A673 (cell line): ENCODE measurements around the gene MYLIP. TPM values are rescaled to one million over a fixed set of nuclear protein-coding genes. Genes with fewer than 3 reads are reported as not detected.

Experiments used
- BruUV-seq: library from RNA; stranded (reverse); fragments of 400-500 nt; replicated peaks from 2 replicates; lab custom pipeline; 2021; lab: Mats Ljungman, UMichigan
- CTCF ChIA-PET: fragments of 300-600 bp; sonication (Branson Sonifier 250); formaldehyde crosslinking; loops from one replicate; lab custom pipeline; 2022; ENCODE audit warnings: antibody characterized with exemption; lab: Charles Lee
- POLR2A ChIA-PET: fragments of 300-600 bp; sonication (Branson Sonifier 250); formaldehyde crosslinking; loops from one replicate; lab custom pipeline; 2022; ENCODE audit warnings: antibody characterized with exemption; ENCODE audit not compliant: low non-redundant PET; lab: Charles Lee
- DNase-seq: peaks from one replicate; pipeline ENCODE4 v3.0.0-alpha.2; 2015; ENCODE audit warnings: low spot score
- H3K27ac ChIP-seq: fragments of 200-600 bp; sonication (generic); 2 replicates; pipeline ENCODE4 v1.5.1; 2016; ENCODE audit warnings: mixed run types, low read depth, mild to moderate bottlenecking, mixed read lengths, antibody characterized with exemption, low read length; ENCODE audit not compliant: poor library complexity, severe bottlenecking
- H3K27me3 ChIP-seq: fragments of 200-600 bp; sonication (generic); replicated peaks from 2 replicates; pipeline ENCODE4 v1.6.1; 2017; ENCODE audit warnings: mixed run types, low read depth, mild to moderate bottlenecking, mixed read lengths, antibody characterized with exemption, low read length; ENCODE audit not compliant: insufficient read depth, poor library complexity
- H3K36me3 ChIP-seq: fragments of 200-600 bp; sonication (generic); 2 replicates; pipeline ENCODE4 v1.6.1; 2016; ENCODE audit warnings: mixed run types, mild to moderate bottlenecking, mixed read lengths, antibody characterized with exemption, low read length; ENCODE audit not compliant: insufficient read depth, poor library complexity, severe bottlenecking
- H3K4me1 ChIP-seq: fragments of 200-600 bp; sonication (generic); 2 replicates; pipeline ENCODE4 v1.6.1; 2017; ENCODE audit warnings: mixed run types, mild to moderate bottlenecking, mixed read lengths, antibody characterized with exemption, low read length; ENCODE audit not compliant: insufficient read depth, poor library complexity, severe bottlenecking
- H3K4me3 ChIP-seq: fragments of 200-600 bp; sonication (generic); 2 replicates; pipeline ENCODE4 v1.5.1; 2016; ENCODE audit warnings: low read depth, mixed run types, mild to moderate bottlenecking, mixed read lengths, low read length; ENCODE audit not compliant: poor library complexity, severe bottlenecking
- H3K9me3 ChIP-seq: fragments of 200-600 bp; sonication (generic); 2 replicates; pipeline ENCODE4 v1.6.1; 2016; ENCODE audit warnings: mixed run types, low read depth, mild to moderate bottlenecking, mixed read lengths, antibody characterized with exemption, low read length; ENCODE audit not compliant: poor library complexity, severe bottlenecking
- CTCF ChIP-seq: fragments of 300-800, 200-600 bp; sonication (generic); conservative IDR thresholded peaks from 2 replicates; pipeline ENCODE4 v1.5.1; 2017; ENCODE audit warnings: low read depth, mild to moderate bottlenecking, antibody characterized with exemption, low read length, moderate library complexity, mixed read lengths
- EZH2 ChIP-seq: fragments of 200-600 bp; sonication (generic); IDR thresholded peaks from 2 replicates; pipeline ENCODE4 v1.6.1; 2017; ENCODE audit warnings: borderline replicate concordance, low read depth, mild to moderate bottlenecking, mixed read lengths, antibody characterized with exemption, low read length; ENCODE audit not compliant: poor library complexity, severe bottlenecking
- intact Hi-C: fragments of 100-400 bp; cut with micrococcal nuclease; formaldehyde crosslinking; loops from one replicate; pipeline ENCODE4 v1.10.0; 2022; ENCODE audit not compliant: unreplicated experiment
- total RNA-seq: library from RNA; stranded (reverse); gene quantifications from 2 replicates; pipeline ENCODE4 v1.2.3, GENCODE V29; 2021

MYLIP gene
- total RNA-seq, 1 experiment from 2014 or later: 22.4 TPM

DNA sequence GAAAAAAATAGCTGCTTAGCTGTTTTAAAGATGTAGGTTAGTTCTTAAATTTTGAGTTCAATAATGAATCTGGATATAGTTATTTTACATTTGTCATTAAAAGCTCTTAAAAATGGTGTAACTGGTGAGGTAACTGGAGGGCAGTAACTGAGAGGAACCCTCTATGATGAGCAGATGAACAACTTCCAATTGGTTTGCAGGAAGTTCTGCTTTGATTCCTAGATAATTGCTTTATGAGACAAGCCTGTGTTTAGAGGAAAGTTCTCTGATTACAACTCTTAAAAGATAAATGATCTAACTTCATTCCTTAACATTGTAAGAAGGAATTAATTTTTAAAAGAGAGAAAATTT is 8.5 kb downstream of the MYLIP start:
- no TSS peak for BruUV-seq
- DNase-seq: no peak
- ChIA-PET POLR2A (no interaction called here), CTCF (no interaction called here)
- no peak overlapping the region for H3K27ac ChIP-seq
- peaks cover 80% of the 10 kb centered on the region for H3K4me1 ChIP-seq
- no peak overlapping the region for H3K4me3 ChIP-seq
- no peak for TF ChIP-seq EZH2
- no peak for TF ChIP-seq CTCF
- no peaks in the 10 kb centered on the region for H3K9me3 ChIP-seq
- H3K27me3 ChIP-seq: no peaks in the 10 kb centered on the region
- H3K36me3 ChIP-seq: peaks cover 20% of the 10 kb centered on the region
- intact Hi-C loops: no loop called here

DNA sequence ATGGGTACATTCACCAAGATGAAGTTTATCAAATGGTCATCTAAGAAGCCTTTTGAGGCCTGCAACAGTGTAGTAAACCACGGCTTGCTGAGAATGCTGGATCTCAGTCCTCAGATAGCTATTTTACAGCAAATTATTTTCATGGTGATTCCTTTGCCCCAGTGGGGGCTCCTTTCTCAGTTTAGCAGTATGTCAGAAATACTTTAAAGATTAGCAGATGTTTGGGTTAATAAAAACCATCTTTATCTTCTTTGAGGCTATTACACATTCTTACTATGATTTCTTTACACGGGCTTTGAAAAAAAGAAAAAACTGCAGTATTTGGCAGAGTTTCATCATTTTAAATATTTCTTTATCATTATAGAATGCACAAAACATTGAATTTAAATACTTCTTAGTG is 10.7 kb downstream of the MYLIP start:
- TF ChIP-seq CTCF (no peak), EZH2 (no peak)
- Histone ChIP-seq H3K4me3 (no peak overlapping the region), H3K27me3 (no peaks in the 10 kb centered on the region), H3K4me1 (peaks cover 58% of the 10 kb centered on the region), H3K36me3 (peaks cover 33% of the 10 kb centered on the region), H3K27ac (peak overlapping the region; percentile 35), H3K9me3 (no peaks in the 10 kb centered on the region)
- DNase-seq: peak; percentile 32
- CTCF ChIA-PET: no interaction called here
- intact Hi-C loops: no loop called here
- BruUV-seq: no TSS peak
- POLR2A ChIA-PET: no interaction called here

GRCh38 chr6:16140607-16141006 is 11.7 kb downstream of the MYLIP start:
- ChIA-PET POLR2A (no interaction called here), CTCF (no interaction called here)
- no peak overlapping the region for H3K27ac ChIP-seq
- no peaks in the 10 kb centered on the region for H3K9me3 ChIP-seq
- BruUV-seq: no TSS peak
- no peak overlapping the region for H3K4me3 ChIP-seq
- peaks cover 50% of the 10 kb centered on the region for H3K4me1 ChIP-seq
- TF ChIP-seq EZH2 (no peak), CTCF (no peak)
- no peaks in the 10 kb centered on the region for H3K27me3 ChIP-seq
- DNase-seq: no peak
- peaks cover 43% of the 10 kb centered on the region for H3K36me3 ChIP-seq
- intact Hi-C loops: no loop called here
